Thyroid gland (tissue), 4 donors: ENCODE measurements around the gene OR5K1. TPM values are rescaled to one million over a fixed set of nuclear protein-coding genes. Genes with fewer than 3 reads are reported as not detected.

Experiments
- DNase-seq, 2 donors: peaks; one replicate each; pipeline ENCODE4 v3.0.0-alpha.2; 2019
- H3K27ac ChIP-seq, 3 donors: fragments of 200-600 bp; sonication (generic); 1 replicate in 2 of 3; 2 replicates in 1 of 3; pipeline ENCODE4 v1.5.1; 2016 to 2019; ENCODE audit warnings: mild to moderate bottlenecking in 1 of 3, moderate library complexity in 1 of 3
- H3K27me3 ChIP-seq: fragments of 200-600 bp; sonication (generic); one replicate; pipeline ENCODE4 v1.5.1; 2019
- H3K36me3 ChIP-seq, 2 donors: fragments of 200-600 bp; sonication (generic); one replicate each; pipeline ENCODE4 v1.5.1; 2016 to 2019
- H3K4me1 ChIP-seq, 2 donors: fragments of 200-600 bp; sonication (generic); one replicate each; pipeline ENCODE4 v1.5.1; 2017 to 2019
- H3K4me3 ChIP-seq, 3 donors: fragments of 200-600 bp; sonication (generic); replicated peaks in 1 of 3; 1 replicate in 2 of 3; 2 replicates in 1 of 3; pipeline ENCODE4 v1.5.1; 2016; ENCODE audit warnings: mild to moderate bottlenecking in 1 of 3
- H3K9me3 ChIP-seq: fragments of 200-600 bp; sonication (generic); one replicate; pipeline ENCODE4 v1.5.1; 2017
- CTCF ChIP-seq, 6 experiments: fragments of 200-600 bp in 3 of 6; fragments of 450-650 bp in 3 of 6; sonication (generic) in 3 of 6; IDR thresholded peaks; one replicate each; pipeline ENCODE4 v1.5.1; 2016 to 2019; ENCODE audit warnings: antibody characterized with exemption in 6 of 6, mild to moderate bottlenecking in 2 of 6, inconsistent platforms in 1 of 6, moderate library complexity in 1 of 6
- POLR2A ChIP-seq, 2 donors: fragments of 450-650 bp; IDR thresholded peaks; one replicate each; pipeline ENCODE4 v1.6.1; 2017; ENCODE audit warnings: antibody characterized with exemption in 2 of 2, mild to moderate bottlenecking in 2 of 2, moderate library complexity in 1 of 2
- WGBS, 2 donors: methylation state at CpG; one replicate each; pipeline ENCODE4 v1.1.5; 2017; 5-methylcytosine and 5-hydroxymethylcytosine counted together
- intact Hi-C: fragments of 100-400 bp; cut with DNase I; formaldehyde crosslinking; loops from one replicate; pipeline ENCODE4 v1.15.1; 2023
- total RNA-seq, 4 donors: library from RNA; depleted of rRNA; stranded (reverse); fragments of >200 nt; gene quantifications; one replicate each; pipeline ENCODE4 v1.2.3, GENCODE V29; 2016

The OR5K1 gene
- total RNA-seq, 4 donors from 2014 or later: not detected

GRCh38 chr3:98445949-98446406, 17.0 kb upstream of the OR5K1 start:
- Histone ChIP-seq H3K9me3 (no peaks in the 10 kb centered on the region), H3K4me3 (no peak overlapping the region), H3K27me3 (no peaks in the 10 kb centered on the region), H3K27ac (no peak overlapping the region), H3K4me1 (no peaks in the 10 kb centered on the region), H3K36me3 (no peaks in the 10 kb centered on the region)
- DNase-seq: no peak
- WGBS, 2 donors: 89% methylated on average over 5 of the region's 5 CpGs
- TF ChIP-seq POLR2A (IDR thresholded peaks at IDR 0.05) (no peak), CTCF (IDR thresholded peaks at IDR 0.05) (no peak)
- intact Hi-C loops: no loop called here

GRCh38 chr3:98449606-98450193, 13.3 kb upstream of the OR5K1 start:
- no peak overlapping the region for H3K27ac ChIP-seq
- H3K9me3 ChIP-seq: no peaks in the 10 kb centered on the region
- no peak for TF ChIP-seq POLR2A (IDR thresholded peaks at IDR 0.05)
- no peak for TF ChIP-seq CTCF (IDR thresholded peaks at IDR 0.05)
- no peaks in the 10 kb centered on the region for H3K4me1 ChIP-seq
- H3K4me3 ChIP-seq: no peak overlapping the region
- H3K27me3 ChIP-seq: no peaks in the 10 kb centered on the region
- H3K36me3 ChIP-seq: no peaks in the 10 kb centered on the region
- no peak for DNase-seq
- intact Hi-C loops: no loop called here
- WGBS, 2 donors: 92 to 94% methylated on average over 7 of the region's 7 CpGs

- TF ChIP-seq CTCF (IDR thresholded peaks at IDR 0.05): no peak
- no peak for DNase-seq
- Histone ChIP-seq H3K4me1 (no peaks in the 10 kb centered on the region), H3K27ac (no peak overlapping the region), H3K4me3 (no peak overlapping the region), H3K36me3 (no peaks in the 10 kb centered on the region), H3K27me3 (no peaks in the 10 kb centered on the region), H3K9me3 (no peaks in the 10 kb centered on the region)
- intact Hi-C loops: no loop called here
- WGBS, 2 donors: 84 to 87% methylated on average over 4 of the region's 4 CpGs
Measured at GRCh38 chr3:98450372-98450771, 12.6 kb upstream of the OR5K1 start.

GRCh38 chr3:98453827-98454226, 9.2 kb upstream of the OR5K1 start:
- TF ChIP-seq POLR2A (IDR thresholded peaks at IDR 0.05): no peak
- H3K4me3 ChIP-seq: no peak overlapping the region
- DNase-seq: no peak
- H3K27ac ChIP-seq: no peak overlapping the region
- no peaks in the 10 kb centered on the region for H3K4me1 ChIP-seq
- H3K27me3 ChIP-seq: no peaks in the 10 kb centered on the region
- intact Hi-C loops: no loop called here
- H3K9me3 ChIP-seq: no peaks in the 10 kb centered on the region
- H3K36me3 ChIP-seq: no peaks in the 10 kb centered on the region

DNA sequence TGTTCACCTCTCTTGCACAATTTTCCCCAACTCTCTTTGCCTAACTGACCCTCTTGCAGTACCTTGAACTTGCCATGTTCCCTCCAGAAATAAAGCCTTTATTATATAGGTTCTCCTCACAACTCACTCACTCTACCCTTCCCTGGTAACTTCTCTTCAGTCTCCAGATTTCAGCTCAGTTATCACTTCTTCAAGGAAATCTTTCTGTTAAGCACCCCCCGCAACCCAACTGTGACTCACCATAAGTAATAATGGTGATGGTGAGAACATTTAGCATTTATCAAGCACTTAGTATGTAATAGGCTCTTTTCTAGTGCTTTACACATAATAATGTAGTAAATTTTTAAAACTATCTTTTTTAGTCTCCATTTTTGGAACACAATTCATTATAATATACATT, 8.1 kb upstream of the OR5K1 start:
- no peak for DNase-seq
- Histone ChIP-seq H3K27ac (no peak overlapping the region), H3K4me1 (no peaks in the 10 kb centered on the region), H3K4me3 (no peak overlapping the region), H3K9me3 (no peaks in the 10 kb centered on the region), H3K27me3 (no peaks in the 10 kb centered on the region), H3K36me3 (no peaks in the 10 kb centered on the region)
- WGBS, 2 donors: 92 to 94% methylated on average over 1 of the region's 1 CpG
- intact Hi-C loops: no loop called here
- TF ChIP-seq CTCF (IDR thresholded peaks at IDR 0.05): no peak
- no peak for TF ChIP-seq POLR2A (IDR thresholded peaks at IDR 0.05)

GRCh38 chr3:98457543-98457942, 5.5 kb upstream of the OR5K1 start:
- no peak overlapping the region for H3K27ac ChIP-seq
- no peak overlapping the region for H3K4me3 ChIP-seq
- 88 to 92% methylated on average over 2 of the region's 2 CpGs for WGBS, 2 donors
- no peak for DNase-seq
- intact Hi-C loops: no loop called here
- TF ChIP-seq CTCF (IDR thresholded peaks at IDR 0.05) (no peak), POLR2A (IDR thresholded peaks at IDR 0.05) (no peak)
- no peaks in the 10 kb centered on the region for H3K4me1 ChIP-seq
- no peaks in the 10 kb centered on the region for H3K36me3 ChIP-seq
- no peaks in the 10 kb centered on the region for H3K9me3 ChIP-seq
- no peaks in the 10 kb centered on the region for H3K27me3 ChIP-seq
